K562 (cell line): Measurements from ENCODE around the gene TBXAS1. TPM values are rescaled to one million over a fixed set of nuclear protein-coding genes. Genes with fewer than 3 reads are reported as not detected.

Experiments used
- CBFB ChIP-seq: sonication (generic); formaldehyde crosslinking; IDR thresholded peaks from 2 replicates; pipeline ENCODE4 v1.4.0; 2020; ENCODE audit warnings: mild to moderate bottlenecking, missing genetic modification reagents
- ELF4 ChIP-seq: fragments of 450-650 bp; formaldehyde crosslinking; IDR thresholded peaks from 2 replicates; pipeline ENCODE4 v1.4.0; 2022; ENCODE audit warnings: missing genetic modification characterization
- EP400 ChIP-seq: fragments of 450-650 bp; IDR thresholded peaks from 2 replicates; pipeline ENCODE4 v1.6.1; 2017; ENCODE audit warnings: antibody characterized with exemption, mild to moderate bottlenecking, moderate library complexity
- ETV1 ChIP-seq: fragments of 450-650 bp; conservative IDR thresholded peaks from 2 replicates; pipeline ENCODE4 v1.6.1; 2016; ENCODE audit warnings: missing genetic modification characterization, control low read depth, low read depth, missing compliant biosample characterization
- FOSL1 ChIP-seq: fragments of 200-800 bp; sonication (Bioruptor generic); conservative IDR thresholded peaks from 2 replicates; pipeline ENCODE4 v1.6.1; 2016; ENCODE audit warnings: missing genetic modification characterization, missing compliant biosample characterization
- FOXJ3 ChIP-seq: sonication (generic); formaldehyde crosslinking; IDR thresholded peaks from 2 replicates; pipeline ENCODE4 v1.4.0; 2020; ENCODE audit warnings: mild to moderate bottlenecking, missing genetic modification reagents
- HMG20A ChIP-seq: fragments of 450-650 bp; formaldehyde crosslinking; conservative IDR thresholded peaks from 2 replicates; pipeline ENCODE4 v1.4.0; 2020; ENCODE audit warnings: mild to moderate bottlenecking, mixed read lengths
- RBM34 ChIP-seq: fragments of 200-400 bp; formaldehyde crosslinking; IDR thresholded peaks from 2 replicates; pipeline ENCODE4 v1.6.1; 2018; ENCODE audit warnings: low read length, borderline replicate concordance; ENCODE audit not compliant: insufficient read depth
- TAL1 ChIP-seq: fragments of 450-650 bp; IDR thresholded peaks from 2 replicates; pipeline ENCODE4 v1.6.1; 2016; ENCODE audit warnings: mild to moderate bottlenecking
- TARDBP ChIP-seq: fragments of 450-650 bp; IDR thresholded peaks from 2 replicates; pipeline ENCODE4 v1.6.1; 2016
- ZFPM2 ChIP-seq: fragments of 250-450 bp; sonication (Bioruptor Pico); IDR thresholded peaks from 2 replicates; pipeline ENCODE4 v1.5.1; 2022; ENCODE audit warnings: mild to moderate bottlenecking
- polyA plus RNA-seq, 8 experiments: library from polyadenylated mRNA; depleted of rRNA in 4 of 8; stranded (reverse) in 5 of 8; unstranded in 3 of 8; fragments of >200 nt; fragmentation: Nextera tagmentation in 2 of 8; fragmentation: Illumina TruSeq in 1 of 8; extraction: Ambion mirVana in 2 of 8; extraction: Trizol in 1 of 8; gene quantifications; 2 replicates each; pipeline versions ENCODE4 v1.2.1 to v1.2.3, GENCODE V29; 2011 to 2014; ENCODE audit warnings: inconsistent platforms in 1 of 8, missing spikeins in 1 of 8
- total RNA-seq, 7 experiments: library from RNA; depleted of rRNA in 6 of 7; stranded (reverse); fragments of >200 nt in 6 of 7; fragmentation: Illumina TruSeq in 2 of 7; extraction: Trizol in 2 of 7; gene quantifications; 2 replicates each; pipeline versions ENCODE4 v1.2.1 to v1.2.3, GENCODE V29; 2011 to 2021; ENCODE audit warnings: low replicate concordance in 1 of 7
- TF ChIP-seq, protein P1 (sequence below): fragments of 250-450 bp; sonication (Bioruptor Pico); IDR thresholded peaks from 2 replicates; pipeline ENCODE4 v1.4.0; 2020; ENCODE audit warnings: mild to moderate bottlenecking
- TF ChIP-seq, protein P2 (sequence below): fragments of 250-450 bp; sonication (Bioruptor Pico); IDR thresholded peaks from 2 replicates; pipeline ENCODE4 v1.8.0; 2022; ENCODE audit warnings: inconsistent platforms, mild to moderate bottlenecking, moderate library complexity, borderline replicate concordance
- TF ChIP-seq, protein P3 (sequence below): fragments of 250-450 bp; sonication (Bioruptor Pico); IDR thresholded peaks from 2 replicates; pipeline ENCODE4 v1.8.0; 2021; ENCODE audit warnings: moderate library complexity, mild to moderate bottlenecking, inconsistent platforms
- TF ChIP-seq, protein P4 (sequence below): fragments of 450-650 bp; IDR thresholded peaks from 2 replicates; pipeline ENCODE4 v1.7.0; 2016; ENCODE audit warnings: borderline replicate concordance

The TBXAS1 gene
- total and polyA plus RNA-seq, 9 of the 15 experiments (the other 6 are each of a cell fraction or from before 2014, with no cell fraction given): 1.1 to 8.3 (median 1.9) TPM

DNA sequence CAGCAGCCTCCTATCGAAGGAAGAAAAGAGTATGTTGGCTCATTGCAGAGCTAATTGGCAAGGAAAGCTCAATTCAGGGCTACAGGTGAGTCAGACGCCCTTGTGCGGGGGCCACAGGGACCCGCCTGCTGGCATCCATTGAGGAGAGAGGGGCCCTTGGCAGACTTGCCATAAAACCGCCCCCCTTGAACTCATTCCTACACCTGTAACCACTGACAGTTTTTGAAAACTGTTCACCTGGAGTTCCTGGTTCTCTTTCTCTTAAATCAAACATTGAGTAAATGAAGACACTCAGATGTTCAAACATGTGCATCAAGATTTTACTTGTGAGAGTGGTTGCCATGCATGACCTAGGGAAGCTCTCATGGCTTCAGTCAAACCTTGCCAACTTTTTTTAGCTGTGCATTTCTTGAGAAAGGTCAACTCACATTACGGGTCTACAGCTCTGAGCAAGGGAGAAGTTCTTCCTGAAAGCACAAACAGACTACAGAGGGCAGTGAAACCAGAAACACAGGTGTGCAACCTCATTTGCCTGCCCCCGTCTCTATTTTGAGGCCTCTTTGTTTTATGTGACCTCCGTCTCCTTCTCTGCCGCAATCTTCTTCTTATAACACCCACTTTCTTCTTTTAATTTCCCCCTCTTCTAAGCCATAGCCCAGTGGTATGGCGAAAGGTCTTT, 87.8 kb downstream of the TBXAS1 start (continued):
- TF ChIP-seq, protein P1, sequence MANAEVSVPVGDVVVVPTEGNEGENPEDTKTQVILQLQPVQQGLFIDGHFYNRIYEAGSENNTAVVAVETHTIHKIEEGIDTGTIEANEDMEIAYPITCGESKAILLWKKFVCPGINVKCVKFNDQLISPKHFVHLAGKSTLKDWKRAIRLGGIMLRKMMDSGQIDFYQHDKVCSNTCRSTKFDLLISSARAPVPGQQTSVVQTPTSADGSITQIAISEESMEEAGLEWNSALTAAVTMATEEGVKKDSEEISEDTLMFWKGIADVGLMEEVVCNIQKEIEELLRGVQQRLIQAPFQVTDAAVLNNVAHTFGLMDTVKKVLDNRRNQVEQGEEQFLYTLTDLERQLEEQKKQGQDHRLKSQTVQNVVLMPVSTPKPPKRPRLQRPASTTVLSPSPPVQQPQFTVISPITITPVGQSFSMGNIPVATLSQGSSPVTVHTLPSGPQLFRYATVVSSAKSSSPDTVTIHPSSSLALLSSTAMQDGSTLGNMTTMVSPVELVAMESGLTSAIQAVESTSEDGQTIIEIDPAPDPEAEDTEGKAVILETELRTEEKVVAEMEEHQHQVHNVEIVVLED: 0 out of 2 replicates have a peak, but pooled peaks have one; percentile 13
- no peak for TF ChIP-seq EP400
- TF ChIP-seq, protein P2, sequence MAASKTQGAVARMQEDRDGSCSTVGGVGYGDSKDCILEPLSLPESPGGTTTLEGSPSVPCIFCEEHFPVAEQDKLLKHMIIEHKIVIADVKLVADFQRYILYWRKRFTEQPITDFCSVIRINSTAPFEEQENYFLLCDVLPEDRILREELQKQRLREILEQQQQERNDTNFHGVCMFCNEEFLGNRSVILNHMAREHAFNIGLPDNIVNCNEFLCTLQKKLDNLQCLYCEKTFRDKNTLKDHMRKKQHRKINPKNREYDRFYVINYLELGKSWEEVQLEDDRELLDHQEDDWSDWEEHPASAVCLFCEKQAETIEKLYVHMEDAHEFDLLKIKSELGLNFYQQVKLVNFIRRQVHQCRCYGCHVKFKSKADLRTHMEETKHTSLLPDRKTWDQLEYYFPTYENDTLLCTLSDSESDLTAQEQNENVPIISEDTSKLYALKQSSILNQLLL (CRISPR knock-in tag): no peak
- TF ChIP-seq FOSL1 (tag): peak; percentile 83; the same call in 1 of the 2 replicates
- no peak for TF ChIP-seq FOXJ3 (CRISPR knock-in tag)
- TF ChIP-seq ELF4 (CRISPR knock-in tag): 0 out of 2 replicates have a peak, but pooled peaks have one; percentile 21
- no peak for TF ChIP-seq TAL1
- TF ChIP-seq, protein P3, sequence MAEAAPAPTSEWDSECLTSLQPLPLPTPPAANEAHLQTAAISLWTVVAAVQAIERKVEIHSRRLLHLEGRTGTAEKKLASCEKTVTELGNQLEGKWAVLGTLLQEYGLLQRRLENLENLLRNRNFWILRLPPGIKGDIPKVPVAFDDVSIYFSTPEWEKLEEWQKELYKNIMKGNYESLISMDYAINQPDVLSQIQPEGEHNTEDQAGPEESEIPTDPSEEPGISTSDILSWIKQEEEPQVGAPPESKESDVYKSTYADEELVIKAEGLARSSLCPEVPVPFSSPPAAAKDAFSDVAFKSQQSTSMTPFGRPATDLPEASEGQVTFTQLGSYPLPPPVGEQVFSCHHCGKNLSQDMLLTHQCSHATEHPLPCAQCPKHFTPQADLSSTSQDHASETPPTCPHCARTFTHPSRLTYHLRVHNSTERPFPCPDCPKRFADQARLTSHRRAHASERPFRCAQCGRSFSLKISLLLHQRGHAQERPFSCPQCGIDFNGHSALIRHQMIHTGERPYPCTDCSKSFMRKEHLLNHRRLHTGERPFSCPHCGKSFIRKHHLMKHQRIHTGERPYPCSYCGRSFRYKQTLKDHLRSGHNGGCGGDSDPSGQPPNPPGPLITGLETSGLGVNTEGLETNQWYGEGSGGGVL (CRISPR knock-in tag): 0 out of 2 replicates have a peak, but pooled peaks have one; percentile 47
- 0 out of 2 replicates have a peak, but pooled peaks have one; percentile 4 for TF ChIP-seq ETV1 (tag)
- 0 out of 2 replicates have a peak, but pooled peaks have one; percentile 8 for TF ChIP-seq CBFB
- TF ChIP-seq ZFPM2: no peak
- TF ChIP-seq, protein P4, sequence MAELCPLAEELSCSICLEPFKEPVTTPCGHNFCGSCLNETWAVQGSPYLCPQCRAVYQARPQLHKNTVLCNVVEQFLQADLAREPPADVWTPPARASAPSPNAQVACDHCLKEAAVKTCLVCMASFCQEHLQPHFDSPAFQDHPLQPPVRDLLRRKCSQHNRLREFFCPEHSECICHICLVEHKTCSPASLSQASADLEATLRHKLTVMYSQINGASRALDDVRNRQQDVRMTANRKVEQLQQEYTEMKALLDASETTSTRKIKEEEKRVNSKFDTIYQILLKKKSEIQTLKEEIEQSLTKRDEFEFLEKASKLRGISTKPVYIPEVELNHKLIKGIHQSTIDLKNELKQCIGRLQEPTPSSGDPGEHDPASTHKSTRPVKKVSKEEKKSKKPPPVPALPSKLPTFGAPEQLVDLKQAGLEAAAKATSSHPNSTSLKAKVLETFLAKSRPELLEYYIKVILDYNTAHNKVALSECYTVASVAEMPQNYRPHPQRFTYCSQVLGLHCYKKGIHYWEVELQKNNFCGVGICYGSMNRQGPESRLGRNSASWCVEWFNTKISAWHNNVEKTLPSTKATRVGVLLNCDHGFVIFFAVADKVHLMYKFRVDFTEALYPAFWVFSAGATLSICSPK: no peak
- TF ChIP-seq HMG20A (CRISPR knock-in tag): 0 out of 2 replicates have a peak, but pooled peaks have one; percentile 38
- no peak for TF ChIP-seq RBM34
- TF ChIP-seq TARDBP: no peak
